Astrocyte of the spinal cord (primary cell): ENCODE data around the gene MALAT1.
"Not testable (repeated sequence)": the region's sequence is repeated elsewhere in the genome, so short reads cannot be mapped to it uniquely, and the experiment has no call there.

Experiments
- DNase-seq: peaks from one replicate; pipeline ENCODE4 v3.0.0; 2011; ENCODE audit warnings: low read depth, low spot score
- H3K4me3 ChIP-seq: 2 replicates; pipeline ENCODE4 v1.5.1; 2011; ENCODE audit warnings: low read depth, mild to moderate bottlenecking, low read length, moderate library complexity
- CTCF ChIP-seq: IDR thresholded peaks from 2 replicates; pipeline ENCODE4 v1.5.1; 2012; ENCODE audit warnings: low read depth, mild to moderate bottlenecking, low read length, inconsistent platforms
- in situ Hi-C: cut with HindIII; loops from 2 replicates; pipeline ENCODE4 v1.10.0; 2017; ENCODE audit warnings: low sequenced_read_pairs

MALAT1 gene

GRCh38 chr11:65498977-65499712 is at the start of gene MALAT1:
Gene MALAT1, plus strand, starts transcription at chr11:65499045.
- DNase-seq: peak; percentile 96
- no peak for TF ChIP-seq CTCF
- peak within 1 kb of the TSS; percentile 91 for H3K4me3 ChIP-seq
- in situ Hi-C loops: loop anchor here (5.0 kb wide), 1 partner anchor 77 kb away; the partner anchor contains the start of gene NEAT1

- in situ Hi-C loops, H3K4me3 ChIP-seq, DNase-seq: not testable (repeated sequence)
These were observed 47.5 kb upstream of the MALAT1 start for GRCh38 chr11:65451301-65451700.

GRCh38 chr11:65452259-65452658 is 46.6 kb upstream of the MALAT1 start:
- H3K4me3 ChIP-seq, DNase-seq, in situ Hi-C loops: not testable (repeated sequence)

- in situ Hi-C loops: no loop called here
- no peak for TF ChIP-seq CTCF
- DNase-seq: peak; percentile 69
- H3K4me3 ChIP-seq: no peak overlapping the region
These were observed 45.9 kb upstream of the MALAT1 start for GRCh38 chr11:65452806-65453490.

- in situ Hi-C loops: no loop called here
- peak; percentile 44 for DNase-seq
- H3K4me3 ChIP-seq: peak overlapping the region; percentile 60
- TF ChIP-seq CTCF: no peak
These were observed 44.5 kb upstream of the MALAT1 start for GRCh38 chr11:65454311-65454695.

GRCh38 chr11:65454696-65455456 is 44.0 kb upstream of the MALAT1 start:
- in situ Hi-C loops: no loop called here
- peak overlapping the region; percentile 60 for H3K4me3 ChIP-seq
- peak; percentile 90 for DNase-seq
- peak; percentile 17 for TF ChIP-seq CTCF

- in situ Hi-C loops: no loop called here
- DNase-seq: no peak
- no peak for TF ChIP-seq CTCF
- H3K4me3 ChIP-seq: no peak overlapping the region
These were observed 42.4 kb upstream of the MALAT1 start for GRCh38 chr11:65456418-65456817.
